Measurements from ENCODE around the gene ARPC1B.

DNA sequence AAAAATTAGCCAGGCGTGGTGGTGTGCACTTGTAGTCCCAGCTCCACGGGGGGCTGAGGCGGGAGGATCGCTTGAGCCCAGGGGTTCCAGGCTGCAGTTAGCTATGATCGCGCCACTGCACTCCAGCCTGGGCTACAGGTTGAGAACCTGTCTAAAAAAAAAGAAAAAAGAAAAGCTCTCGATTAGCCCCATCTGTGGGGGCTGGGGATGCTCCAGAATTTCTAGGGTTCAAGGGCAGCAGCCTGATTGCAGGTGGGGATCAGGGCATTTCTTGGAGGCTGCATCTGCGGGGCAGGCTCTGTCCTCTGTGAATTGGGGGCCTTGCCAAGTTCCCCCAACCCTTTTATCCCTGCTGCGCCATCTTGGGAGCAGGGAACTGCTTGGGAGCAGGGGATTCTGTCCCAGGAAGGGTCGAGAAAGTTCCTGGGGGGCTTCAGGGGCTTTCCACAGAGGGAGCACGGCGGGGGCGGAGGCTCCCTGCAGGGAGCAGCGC lies 49.5 kb upstream of the ARPC1B start:
- TF ChIP-seq, protein P1, sequence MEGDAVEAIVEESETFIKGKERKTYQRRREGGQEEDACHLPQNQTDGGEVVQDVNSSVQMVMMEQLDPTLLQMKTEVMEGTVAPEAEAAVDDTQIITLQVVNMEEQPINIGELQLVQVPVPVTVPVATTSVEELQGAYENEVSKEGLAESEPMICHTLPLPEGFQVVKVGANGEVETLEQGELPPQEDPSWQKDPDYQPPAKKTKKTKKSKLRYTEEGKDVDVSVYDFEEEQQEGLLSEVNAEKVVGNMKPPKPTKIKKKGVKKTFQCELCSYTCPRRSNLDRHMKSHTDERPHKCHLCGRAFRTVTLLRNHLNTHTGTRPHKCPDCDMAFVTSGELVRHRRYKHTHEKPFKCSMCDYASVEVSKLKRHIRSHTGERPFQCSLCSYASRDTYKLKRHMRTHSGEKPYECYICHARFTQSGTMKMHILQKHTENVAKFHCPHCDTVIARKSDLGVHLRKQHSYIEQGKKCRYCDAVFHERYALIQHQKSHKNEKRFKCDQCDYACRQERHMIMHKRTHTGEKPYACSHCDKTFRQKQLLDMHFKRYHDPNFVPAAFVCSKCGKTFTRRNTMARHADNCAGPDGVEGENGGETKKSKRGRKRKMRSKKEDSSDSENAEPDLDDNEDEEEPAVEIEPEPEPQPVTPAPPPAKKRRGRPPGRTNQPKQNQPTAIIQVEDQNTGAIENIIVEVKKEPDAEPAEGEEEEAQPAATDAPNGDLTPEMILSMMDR (IDR thresholded peaks at IDR 0.05): no peak
- TF ChIP-seq POLR2A (IDR thresholded peaks at IDR 0.05): no peak

All from thyroid gland (tissue), 4 donors.